ENCODE measurements around the gene SPRYD3.
"Not testable (repeated sequence)": the region's sequence is repeated elsewhere in the genome, so short reads cannot be mapped to it uniquely, and the experiment has no call there.

SPRYD3 gene

DNA sequence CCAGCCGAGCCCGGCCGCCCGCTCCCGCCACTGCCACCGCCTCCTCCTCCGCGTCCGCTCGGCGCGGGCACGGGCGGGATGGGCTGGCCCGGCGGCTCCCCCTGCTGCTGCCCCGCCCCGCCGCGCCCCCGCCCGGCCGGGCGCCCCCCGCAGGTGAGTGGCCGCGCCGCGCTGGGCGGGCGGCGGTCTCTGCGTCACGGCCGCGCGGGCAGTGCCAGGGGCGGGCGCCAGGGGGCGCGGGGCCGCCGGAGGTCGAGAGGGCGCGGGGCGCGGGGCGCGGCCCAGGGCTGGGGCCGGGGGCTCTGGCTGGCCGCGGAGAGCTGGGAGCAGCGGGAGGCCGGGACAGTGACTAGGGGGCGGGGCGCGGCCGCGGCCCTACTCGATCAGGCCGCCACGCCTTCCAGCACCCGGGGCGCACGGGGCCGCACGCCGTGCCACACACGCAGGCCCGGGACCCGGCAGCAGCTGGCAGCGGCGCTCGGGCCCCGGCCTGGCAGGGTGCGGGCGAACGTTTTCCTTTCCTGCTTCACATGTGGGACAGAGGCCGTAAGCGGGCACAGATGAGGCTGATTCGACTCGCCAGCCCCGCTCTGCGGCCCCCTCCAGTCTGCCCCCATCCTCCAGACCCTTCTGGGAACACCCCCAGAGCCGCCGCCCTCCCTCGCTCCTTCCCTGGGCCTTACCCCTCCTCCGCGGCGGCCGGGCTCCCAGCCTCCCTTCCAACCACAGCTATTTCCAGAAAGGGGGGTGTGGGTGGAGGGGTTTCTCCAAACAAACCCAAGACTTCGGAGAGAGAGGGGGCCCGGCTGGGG lies 31.8 kb downstream of the SPRYD3 start:
- TF ChIP-seq JUND (IDR thresholded peaks at IDR 0.05; ENCODE audit: low read depth) = no peak
- in situ Hi-C loops (cut with HindIII; ENCODE audit: low pct_unique_long_range_greater_than_20kb, low sequenced_read_pairs) = no loop called here
- DNase-seq (ENCODE audit: low read depth in 1 of 2, low spot score in 1 of 2) = peak; percentile 74 to 87

DNA sequence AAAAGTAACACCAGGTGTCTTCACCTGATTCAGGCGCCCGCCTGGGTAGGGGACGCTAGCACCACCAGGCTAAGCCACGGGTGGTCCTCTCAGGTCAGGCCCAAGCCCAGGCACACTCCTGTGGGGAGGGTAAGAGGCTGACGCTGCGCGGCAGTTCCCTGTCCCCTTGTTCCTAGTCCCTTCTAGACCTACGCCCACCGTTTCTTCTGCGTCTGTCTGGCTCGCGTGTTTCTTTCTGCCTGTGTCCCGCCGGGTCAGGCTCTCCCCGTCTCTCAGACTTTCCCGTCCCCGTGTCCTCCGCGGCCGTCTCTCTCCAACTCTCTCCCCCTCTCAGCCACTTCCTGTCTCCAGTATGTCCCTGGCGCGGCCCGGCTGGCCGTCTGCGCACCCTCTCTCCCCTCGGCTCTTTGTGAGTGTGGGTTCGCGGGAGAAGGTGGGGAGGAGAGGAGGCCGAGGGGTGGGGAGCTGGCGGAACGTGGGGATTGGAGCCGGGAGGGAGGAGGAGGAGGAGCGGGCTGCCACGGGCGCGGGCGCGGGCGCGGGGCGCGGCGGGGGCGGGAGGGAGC lies 32.5 kb downstream of the SPRYD3 start:
- no peak for TF ChIP-seq JUND (IDR thresholded peaks at IDR 0.05; ENCODE audit: low read depth)
- in situ Hi-C loops (cut with HindIII; ENCODE audit: low pct_unique_long_range_greater_than_20kb, low sequenced_read_pairs) = no loop called here
- peak; percentile 71 to 94 for DNase-seq (ENCODE audit: low read depth in 1 of 2, low spot score in 1 of 2)

DNA sequence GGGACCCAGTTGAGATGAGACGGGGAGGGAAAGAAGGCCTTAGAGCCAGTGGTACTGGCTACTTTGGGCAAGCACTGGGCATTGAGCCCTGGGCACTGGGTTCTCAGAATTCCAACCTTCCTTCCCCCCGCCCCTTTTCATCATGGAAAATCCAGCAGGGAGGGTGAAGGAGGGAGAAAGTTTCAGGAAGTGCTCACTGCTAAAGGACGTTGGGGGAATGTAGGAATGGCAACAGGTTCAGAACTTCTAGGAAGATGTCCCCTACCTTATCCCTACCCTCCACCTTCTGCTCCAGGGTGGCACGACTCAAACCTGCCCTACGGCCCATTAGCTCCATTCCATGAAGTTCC lies 33.5 kb downstream of the SPRYD3 start:
- TF ChIP-seq JUND (IDR thresholded peaks at IDR 0.05; ENCODE audit: low read depth) = no peak
- DNase-seq (ENCODE audit: low read depth in 1 of 2, low spot score in 1 of 2) = no peak
- in situ Hi-C loops (cut with HindIII; ENCODE audit: low pct_unique_long_range_greater_than_20kb, low sequenced_read_pairs) = no loop called here

DNA sequence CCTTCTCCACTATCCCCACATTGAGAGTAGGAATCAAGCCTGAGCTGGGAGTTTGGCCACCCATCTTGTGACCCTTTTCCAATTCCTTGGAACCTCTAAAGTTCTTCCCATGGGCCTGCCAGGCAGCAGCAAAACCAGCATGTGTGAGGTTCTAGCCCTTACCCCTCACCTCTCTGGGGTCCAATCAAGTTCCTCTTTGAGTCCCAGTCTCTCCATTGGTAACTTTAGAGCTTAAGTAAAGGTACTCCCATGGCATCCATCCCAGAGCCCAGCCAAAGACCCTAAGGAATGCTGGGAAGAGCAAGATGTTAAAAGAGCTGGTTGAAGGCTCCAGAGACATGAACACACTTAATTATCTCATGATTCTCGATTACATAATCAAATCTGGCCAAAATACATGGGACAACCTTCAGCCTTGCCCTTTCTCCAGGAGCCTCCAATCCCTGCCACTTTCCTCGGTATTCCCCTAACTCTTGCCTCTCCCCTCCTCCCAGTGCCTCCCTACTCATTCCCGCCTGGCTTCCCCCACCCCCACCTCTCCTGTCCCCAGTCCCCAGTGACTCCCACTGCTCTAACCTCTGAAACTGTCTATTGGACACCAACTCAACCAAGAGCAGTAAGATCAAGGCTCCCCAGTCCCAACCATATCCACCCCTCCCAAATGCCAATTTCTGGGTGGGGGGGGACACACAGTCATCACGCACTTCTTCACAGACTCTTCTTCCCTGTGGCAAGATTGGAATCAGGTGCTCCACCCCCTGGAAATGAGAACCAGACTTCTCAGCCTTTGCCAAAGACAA lies 34.1 kb downstream of the SPRYD3 start:
- DNase-seq (ENCODE audit: low read depth in 1 of 2, low spot score in 1 of 2) = no peak
- TF ChIP-seq JUND (IDR thresholded peaks at IDR 0.05; ENCODE audit: low read depth) = no peak
- in situ Hi-C loops (cut with HindIII; ENCODE audit: low pct_unique_long_range_greater_than_20kb, low sequenced_read_pairs) = no loop called here

DNA sequence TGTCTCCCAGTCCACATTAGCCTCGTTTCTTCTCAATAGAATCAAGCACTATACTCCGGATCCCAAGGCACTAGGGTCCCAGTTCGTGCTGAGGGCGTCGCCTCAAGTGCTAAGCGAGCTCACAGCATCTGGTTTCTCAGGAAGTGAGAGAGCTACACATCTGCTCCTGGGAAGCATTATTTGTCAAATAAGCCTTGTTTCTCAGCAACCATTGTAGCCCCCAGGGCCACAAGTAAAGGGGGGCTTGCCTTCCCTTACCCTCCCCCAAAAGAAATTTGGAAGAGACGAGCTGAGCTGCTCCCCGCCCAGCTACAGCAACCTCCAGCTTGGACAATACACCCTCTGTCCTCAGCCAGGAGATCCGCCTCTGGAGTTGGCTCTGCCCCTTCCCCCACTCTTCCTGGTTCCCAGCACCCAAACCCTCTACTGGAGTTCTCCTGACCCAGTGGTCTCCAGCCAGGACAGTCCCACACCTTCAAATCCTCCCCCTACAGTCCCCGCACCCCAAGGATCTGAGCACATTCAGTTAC lies 35.1 kb downstream of the SPRYD3 start:
- in situ Hi-C loops (cut with HindIII; ENCODE audit: low pct_unique_long_range_greater_than_20kb, low sequenced_read_pairs) = no loop called here
- no peak for DNase-seq (ENCODE audit: low read depth in 1 of 2, low spot score in 1 of 2)
- no peak for TF ChIP-seq JUND (IDR thresholded peaks at IDR 0.05; ENCODE audit: low read depth)

DNA sequence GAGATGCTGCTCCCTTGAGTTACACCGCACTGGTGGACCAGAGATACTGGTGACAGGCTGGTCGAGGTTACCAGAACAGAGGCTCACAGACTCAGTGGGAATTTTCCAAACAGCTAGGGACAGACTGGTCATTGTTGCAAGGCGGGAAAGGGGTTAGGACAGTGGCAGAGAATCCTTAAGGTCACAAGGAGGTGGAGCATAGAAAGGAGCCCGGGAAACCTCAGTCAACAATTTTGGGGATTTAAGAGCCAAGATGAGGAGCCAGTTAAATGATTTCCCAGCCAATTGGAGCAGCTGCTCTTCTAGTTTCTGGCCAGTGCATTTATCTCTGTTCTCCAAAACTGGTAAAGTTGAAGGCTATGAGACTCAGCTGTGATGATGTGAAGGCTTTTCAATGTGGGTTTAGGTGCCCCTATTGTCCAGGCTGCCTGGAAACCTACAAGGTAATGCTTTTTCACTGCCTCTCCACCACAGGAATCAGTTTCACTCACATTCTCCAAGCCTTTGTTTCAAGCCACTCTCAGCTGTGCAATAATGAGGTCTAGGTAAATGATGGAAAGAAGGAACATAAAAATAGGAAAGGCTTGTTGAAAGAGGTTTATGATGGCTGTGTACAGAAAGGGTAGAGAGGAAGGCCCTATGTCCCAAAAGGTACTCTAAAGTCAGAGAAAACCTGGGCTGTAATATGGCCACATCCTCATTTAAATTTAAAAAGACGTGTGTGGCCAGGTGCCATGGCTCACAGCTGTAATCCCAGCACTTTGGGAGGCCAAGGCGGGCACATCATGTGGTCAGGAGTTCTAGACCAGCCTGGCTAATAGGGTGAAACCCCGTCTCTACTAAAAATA lies 36.4 kb downstream of the SPRYD3 start:
- in situ Hi-C loops (cut with HindIII; ENCODE audit: low pct_unique_long_range_greater_than_20kb, low sequenced_read_pairs) = no loop called here
- TF ChIP-seq JUND (IDR thresholded peaks at IDR 0.05; ENCODE audit: low read depth) = no peak

DNA sequence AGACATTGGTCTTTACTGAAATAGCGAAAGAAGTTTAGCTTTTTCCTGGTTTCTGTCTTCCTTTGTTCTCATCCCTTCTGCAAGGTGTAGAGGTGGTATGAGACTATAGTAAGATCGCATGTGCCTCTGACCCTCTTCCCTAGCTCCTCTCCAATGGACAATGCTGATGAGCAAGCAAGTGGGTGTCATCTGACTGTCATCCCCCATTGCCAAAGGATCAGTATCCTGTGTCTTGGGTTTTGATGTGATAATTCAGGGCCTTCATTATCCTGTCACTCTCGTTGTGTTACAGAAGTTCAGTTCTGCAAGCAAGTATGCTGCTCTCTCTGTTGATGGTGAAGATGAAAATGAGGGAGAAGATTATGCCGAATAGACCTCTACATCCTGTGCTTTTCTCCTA lies 39.3 kb downstream of the SPRYD3 start:
- in situ Hi-C loops (cut with HindIII; ENCODE audit: low pct_unique_long_range_greater_than_20kb, low sequenced_read_pairs) = no loop called here
- DNase-seq (ENCODE audit: low read depth in 1 of 2, low spot score in 1 of 2) = no peak
- no peak for TF ChIP-seq JUND (IDR thresholded peaks at IDR 0.05; ENCODE audit: low read depth)

More for the DNA sequence above, 36.4 kb downstream of the SPRYD3 start:
- no peak for DNase-seq (ENCODE audit: low read depth in 1 of 2, low spot score in 1 of 2)

DNA sequence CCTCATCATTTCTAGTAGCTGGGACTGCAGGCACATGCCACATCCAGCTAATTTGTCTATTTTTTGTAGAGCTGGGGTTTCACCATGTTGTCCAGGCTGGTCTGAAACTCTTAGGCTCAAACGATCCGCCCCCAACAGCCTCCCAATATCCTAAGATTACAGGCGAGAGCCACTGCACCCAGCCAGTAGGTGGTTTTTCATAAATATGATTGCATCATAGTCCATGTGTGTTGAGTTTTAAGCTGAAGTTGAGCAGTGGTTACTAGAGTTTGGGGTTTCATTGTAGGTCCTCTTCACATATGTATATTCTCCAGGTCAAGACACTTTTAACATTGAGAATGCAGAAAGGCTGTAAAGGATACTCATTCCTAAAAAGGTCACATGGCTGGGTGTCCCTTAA lies 42.4 kb downstream of the SPRYD3 start:
- no peak for TF ChIP-seq JUND (IDR thresholded peaks at IDR 0.05; ENCODE audit: low read depth)
- DNase-seq (ENCODE audit: low read depth in 1 of 2, low spot score in 1 of 2) = no peak
- in situ Hi-C loops (cut with HindIII; ENCODE audit: low pct_unique_long_range_greater_than_20kb, low sequenced_read_pairs) = no loop called here

DNA sequence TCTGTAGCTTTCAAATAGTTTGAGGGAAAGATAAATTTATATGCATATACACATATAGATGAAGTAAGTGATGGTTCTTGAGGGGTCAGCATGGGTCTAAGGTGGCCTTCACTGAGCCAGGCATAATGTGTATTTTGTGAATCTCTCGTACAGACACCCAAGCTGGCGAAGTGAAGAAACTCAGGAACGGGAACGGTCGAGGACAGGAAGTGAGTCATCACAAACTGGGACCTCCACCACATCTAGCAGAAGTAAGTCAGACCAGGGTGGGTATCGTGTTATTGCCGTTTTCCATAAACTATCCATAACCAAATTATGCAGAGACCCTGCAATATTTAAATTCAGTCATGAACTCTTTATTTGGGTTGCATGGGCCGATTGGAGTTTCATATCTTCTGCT lies 44.7 kb downstream of the SPRYD3 start:
- no peak for TF ChIP-seq JUND (IDR thresholded peaks at IDR 0.05; ENCODE audit: low read depth)
- no peak for DNase-seq (ENCODE audit: low read depth in 1 of 2, low spot score in 1 of 2)
- in situ Hi-C loops (cut with HindIII; ENCODE audit: low pct_unique_long_range_greater_than_20kb, low sequenced_read_pairs) = no loop called here

DNA sequence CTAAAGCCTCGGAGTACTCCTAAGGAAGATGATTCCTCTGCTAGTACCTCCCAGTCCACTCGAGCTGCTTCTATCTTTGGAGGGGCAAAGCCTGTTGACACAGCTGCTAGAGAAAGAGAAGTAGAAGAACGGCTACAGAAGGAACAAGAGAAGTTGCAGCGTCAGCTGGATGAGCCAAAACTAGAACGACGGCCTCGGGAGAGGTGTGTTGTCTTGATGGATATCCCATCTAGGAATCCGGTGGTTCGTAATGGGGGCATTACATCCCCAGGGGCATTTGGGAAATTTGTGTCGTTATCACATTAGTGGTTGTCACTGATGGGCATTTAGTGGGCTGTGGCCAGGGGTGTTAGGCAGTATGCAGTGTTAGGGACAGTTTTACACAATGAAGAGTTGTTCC lies 45.4 kb downstream of the SPRYD3 start:
- DNase-seq (ENCODE audit: low read depth in 1 of 2, low spot score in 1 of 2); in situ Hi-C loops (cut with HindIII; ENCODE audit: low pct_unique_long_range_greater_than_20kb, low sequenced_read_pairs): not testable (repeated sequence)

DNA sequence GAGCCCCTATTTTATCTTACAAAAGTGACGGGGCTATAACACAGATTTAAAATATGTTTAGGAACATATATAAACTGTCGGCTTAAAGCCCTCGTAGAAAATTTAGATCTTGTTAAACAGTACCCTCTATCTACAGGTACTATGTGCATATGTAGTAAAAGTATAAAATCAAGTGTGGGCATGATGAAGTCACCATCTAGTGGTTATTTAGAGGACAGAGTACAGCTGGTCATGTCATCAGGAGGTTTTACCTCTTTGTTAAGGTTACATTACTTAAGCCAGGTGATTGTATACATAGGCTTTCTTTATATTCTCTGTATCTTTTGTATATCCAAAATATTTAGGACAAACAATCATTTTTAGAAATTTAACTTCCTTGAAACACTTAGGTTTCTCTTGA lies 47.6 kb downstream of the SPRYD3 start:
- no peak for DNase-seq (ENCODE audit: low read depth in 1 of 2, low spot score in 1 of 2)
- in situ Hi-C loops (cut with HindIII; ENCODE audit: low pct_unique_long_range_greater_than_20kb, low sequenced_read_pairs) = no loop called here
- no peak for TF ChIP-seq JUND (IDR thresholded peaks at IDR 0.05; ENCODE audit: low read depth)

DNA sequence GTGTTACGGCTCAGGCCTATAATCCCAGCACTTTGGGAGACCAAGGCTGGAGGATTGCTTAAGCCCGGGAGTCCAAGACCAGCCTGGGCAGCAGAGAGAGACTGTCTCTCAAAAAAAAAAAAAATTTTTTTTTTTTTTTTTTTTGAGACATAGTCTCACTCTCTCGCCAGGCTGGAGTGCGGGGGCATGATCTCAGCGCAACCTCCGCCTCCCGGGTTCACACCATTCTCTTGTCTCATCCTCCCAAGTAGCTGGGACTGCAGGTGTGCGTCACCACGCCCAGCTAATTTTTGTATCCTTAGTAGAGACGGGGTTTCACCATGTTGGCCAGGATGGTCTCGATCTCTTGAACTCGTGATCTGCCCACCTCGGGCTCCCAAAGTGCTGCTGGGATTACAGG lies 52.2 kb downstream of the SPRYD3 start:
- in situ Hi-C loops (cut with HindIII; ENCODE audit: low pct_unique_long_range_greater_than_20kb, low sequenced_read_pairs); DNase-seq (ENCODE audit: low read depth in 1 of 2, low spot score in 1 of 2): not testable (repeated sequence)

Measured in T47D (cell line).